ENCODE data around the gene CNNM4.
"Not testable (repeated sequence)": the region's sequence is repeated elsewhere in the genome, so short reads cannot be mapped to it uniquely, and the experiment has no call there.

Gene CNNM4

GRCh38 chr2:96792772-96793749 lies 32.4 kb downstream of the CNNM4 start:
- no peak for DNase-seq (ENCODE audit: low read depth)

GRCh38 chr2:96795076-96795475 lies 34.4 kb downstream of the CNNM4 start:
- no peak for DNase-seq (ENCODE audit: low read depth)

- not testable (repeated sequence) for DNase-seq (ENCODE audit: low read depth)
Measured at GRCh38 chr2:96796497-96796896, 35.8 kb downstream of the CNNM4 start.

GRCh38 chr2:96797066-96797625 lies 36.4 kb downstream of the CNNM4 start:
- DNase-seq (ENCODE audit: low read depth): no peak

GRCh38 chr2:96798733-96799622 lies 38.3 kb downstream of the CNNM4 start:
- DNase-seq (ENCODE audit: low read depth): no peak

- DNase-seq (ENCODE audit: low read depth): no peak
Measured at GRCh38 chr2:96799623-96799935, 38.9 kb downstream of the CNNM4 start.

- no peak for DNase-seq (ENCODE audit: low read depth)
Measured at GRCh38 chr2:96800061-96801004, 39.6 kb downstream of the CNNM4 start.

- peak; percentile 49 for DNase-seq (ENCODE audit: low read depth)
Measured at GRCh38 chr2:96801005-96801785, 40.5 kb downstream of the CNNM4 start.

- DNase-seq (ENCODE audit: low read depth): no peak
Measured at GRCh38 chr2:96801786-96802595, 41.3 kb downstream of the CNNM4 start.

- no peak for DNase-seq (ENCODE audit: low read depth)
Measured at GRCh38 chr2:96802721-96803120, 42.0 kb downstream of the CNNM4 start.

- no peak for DNase-seq (ENCODE audit: low read depth)
Measured at GRCh38 chr2:96804986-96805385, 44.3 kb downstream of the CNNM4 start.

- not testable (repeated sequence) for DNase-seq (ENCODE audit: low read depth)
Measured at GRCh38 chr2:96805946-96806345, 45.2 kb downstream of the CNNM4 start.

- DNase-seq (ENCODE audit: low read depth): no peak
Measured at GRCh38 chr2:96806468-96807126, 45.9 kb downstream of the CNNM4 start.

- DNase-seq (ENCODE audit: low read depth): no peak
Measured at GRCh38 chr2:96807127-96807471, 46.4 kb downstream of the CNNM4 start.

- DNase-seq (ENCODE audit: low read depth): no peak
Measured at GRCh38 chr2:96808176-96808837, 47.6 kb downstream of the CNNM4 start.

- no peak for DNase-seq (ENCODE audit: low read depth)
Measured at GRCh38 chr2:96809216-96809882, 48.6 kb downstream of the CNNM4 start.

GRCh38 chr2:96809951-96810782 lies 49.5 kb downstream of the CNNM4 start:
- DNase-seq (ENCODE audit: low read depth): no peak

Measured in iris pigment epithelial cell (primary cell).